Measurements from ENCODE around the gene TMEM214.

- TF ChIP-seq ELF4 (IDR thresholded peaks at IDR 0.05), result no peak
- TF ChIP-seq BHLHE40 (IDR thresholded peaks at IDR 0.05; ENCODE audit: borderline replicate concordance), result no peak
Observed at GRCh38 chr2:27071990-27072830, 39.4 kb downstream of the TMEM214 start.
